K562 (cell line): ENCODE results near the gene KCNH8. TPM values are rescaled to one million over a fixed set of nuclear protein-coding genes. Genes with fewer than 3 reads are reported as not detected.

ENCODE experiments used
- ATAC-seq: fragments of 200-7000 bp; cut with Tn5 transposase; 3 replicates; pipeline ENCODE4 v1.9.1; 2020; ENCODE audit warnings: moderate library complexity
- BruUV-seq: library from RNA; stranded (reverse); fragments of 400-500 nt; replicated peaks from 2 replicates; lab custom pipeline; 2021; lab: Mats Ljungman, UMichigan
- CTCF ChIA-PET: fragments of 300-600 bp; formaldehyde crosslinking; extraction: SDS; loops from one replicate; lab custom pipeline; 2021; ENCODE audit warnings: low intra/inter-chr PET ratio; lab: Yijun Ruan, JAX
- POLR2A ChIA-PET: fragments of 300-600, 350-650 bp; sonication (Branson Sonifier 250); formaldehyde crosslinking; extraction: SDS; loops from one replicate; lab custom pipeline; 2021; ENCODE audit warnings: antibody characterized with exemption, inconsistent platforms; lab: Yijun Ruan, JAX
- DNase-seq, 4 experiments: peaks; one replicate each; pipeline versions ENCODE4 v3.0.0 to v3.0.0-alpha.2; 2011 to 2018; ENCODE audit warnings: low spot score in 3 of 4, mixed read lengths in 3 of 4; ENCODE audit errors: extremely low read depth in 1 of 4
- FAIRE-seq: peaks from 2 replicates; lab custom pipeline; 2011; peaks lifted over from hg19 to GRCh38; lab: Jason Lieb, UNC
- H2AFZ ChIP-seq: 2 replicates; pipeline ENCODE4 v1.6.0; 2011; ENCODE audit warnings: low read depth, low read length, control low read depth, inconsistent platforms
- H3K27ac ChIP-seq: fragments of 200-600 bp; 3 replicates; pipeline ENCODE4 v1.8.0; 2011; ENCODE audit warnings: low read depth, mild to moderate bottlenecking, control low read depth, inconsistent platforms, low read length, moderate library complexity, mixed read lengths; ENCODE audit errors: extremely low read depth
- H3K27me3 ChIP-seq, 2 experiments: fragments of 300-600 bp in 1 of 2; 2 replicates in 1 of 2; 3 replicates in 1 of 2; pipeline versions ENCODE4 v1.6.0 to v1.8.0; 2011; ENCODE audit warnings: inconsistent platforms in 2 of 2, low read length in 2 of 2, mild to moderate bottlenecking in 1 of 2, mixed read lengths in 1 of 2, moderate library complexity in 1 of 2; ENCODE audit not compliant: control insufficient read depth in 2 of 2, insufficient read depth in 2 of 2
- H3K36me3 ChIP-seq: fragments of 300-600 bp; 3 replicates; pipeline ENCODE4 v1.8.0; 2011; ENCODE audit warnings: mild to moderate bottlenecking, low read length, inconsistent platforms; ENCODE audit not compliant: control insufficient read depth, insufficient read depth
- H3K4me1 ChIP-seq, 2 experiments: fragments of 200-600 bp in 1 of 2; replicated peaks in 1 of 2; 2 replicates in 1 of 2; 3 replicates in 1 of 2; pipeline versions ENCODE4 v1.5.1 to v1.8.0; 2011; ENCODE audit warnings: inconsistent platforms in 2 of 2, low read length in 2 of 2, mild to moderate bottlenecking in 1 of 2, mixed read lengths in 1 of 2, moderate library complexity in 1 of 2; ENCODE audit not compliant: control insufficient read depth in 2 of 2, insufficient read depth in 2 of 2
- H3K4me2 ChIP-seq: 2 replicates; pipeline ENCODE4 v1.6.1; 2011; ENCODE audit warnings: low read length, control low read depth, inconsistent platforms, mixed read lengths; ENCODE audit not compliant: insufficient read depth
- H3K4me3 ChIP-seq: fragments of 200-600 bp; sonication (generic), shearing (Covaris generic); 2 replicates; pipeline ENCODE4 v1.5.1; 2016; ENCODE audit warnings: control low read depth, inconsistent platforms
- H3K79me2 ChIP-seq: fragments of 200-600 bp; 3 replicates; pipeline ENCODE4 v1.8.0; 2011; ENCODE audit warnings: low read length, inconsistent platforms; ENCODE audit not compliant: control insufficient read depth, insufficient read depth
- H3K9ac ChIP-seq, 2 experiments: 2 replicates each; pipeline versions ENCODE4 v1.6.0 to v1.6.1; 2011; ENCODE audit warnings: low read depth in 2 of 2, low read length in 2 of 2, control low read depth in 1 of 2, inconsistent platforms in 1 of 2, mild to moderate bottlenecking in 1 of 2, mixed read lengths in 1 of 2; ENCODE audit not compliant: insufficient read depth in 1 of 2
- H3K9me1 ChIP-seq: one replicate; pipeline ENCODE4 v1.6.0; 2011; ENCODE audit warnings: inconsistent platforms, mild to moderate bottlenecking, low read length, moderate library complexity; ENCODE audit not compliant: control insufficient read depth, insufficient read depth
- H3K9me3 ChIP-seq: replicated peaks from 2 replicates; pipeline ENCODE4 v1.5.1; 2011; ENCODE audit warnings: low read depth, low read length, inconsistent platforms; ENCODE audit not compliant: control insufficient read depth, insufficient read depth
- H4K20me1 ChIP-seq: replicated peaks from 2 replicates; pipeline ENCODE4 v1.6.1; 2011; ENCODE audit warnings: low read length, inconsistent platforms, mixed read lengths; ENCODE audit not compliant: control insufficient read depth, insufficient read depth
- EHMT2 ChIP-seq: fragments of 450-650 bp; IDR thresholded peaks from 2 replicates; pipeline ENCODE4 v1.6.1; 2018; ENCODE audit warnings: antibody characterized with exemption
- POLR3G ChIP-seq: IDR thresholded peaks from 2 replicates; pipeline ENCODE4 v1.6.1; 2011; ENCODE audit not compliant: insufficient read length, insufficient replicate concordance; ENCODE audit errors: extremely low read depth
- REST ChIP-seq, 2 experiments: fragments of 450-650 bp; formaldehyde crosslinking in 1 of 2; IDR thresholded peaks; 2 replicates each; pipeline versions ENCODE4 v1.4.0 to v1.6.1; 2014 to 2020; ENCODE audit warnings: mild to moderate bottlenecking in 2 of 2, borderline replicate concordance in 1 of 2, low read depth in 1 of 2
- WGBS: fragments of 100-300 bp; shearing (Covaris generic); methylation state at CpG from one replicate; pipeline ENCODE4 v1.1.6; 2016; ENCODE audit warnings: low coverage, mixed read lengths; ENCODE audit not compliant: insufficient coverage; ENCODE audit errors: missing lambda C conversion rate; 5-methylcytosine and 5-hydroxymethylcytosine counted together
- in situ Hi-C: fragments of 300-500 bp; cut with MboI; formaldehyde crosslinking; loops from 4 replicates; pipeline ENCODE4 v1.15.0; 2018; ENCODE audit warnings: inconsistent platforms, mixed read lengths
- intact Hi-C: fragments of 100-400 bp; cut with micrococcal nuclease; formaldehyde crosslinking; loops from 2 replicates; pipeline ENCODE4 v1.14.2; 2022
- polyA plus RNA-seq, 8 experiments: library from polyadenylated mRNA; depleted of rRNA in 4 of 8; stranded (reverse) in 5 of 8; unstranded in 3 of 8; fragments of >200 nt; fragmentation: Nextera tagmentation in 2 of 8; fragmentation: Illumina TruSeq in 1 of 8; extraction: Ambion mirVana in 2 of 8; extraction: Trizol in 1 of 8; gene quantifications; 2 replicates each; pipeline versions ENCODE4 v1.2.1 to v1.2.3, GENCODE V29; 2011 to 2014; ENCODE audit warnings: inconsistent platforms in 1 of 8, missing spikeins in 1 of 8
- total RNA-seq, 7 experiments: library from RNA; depleted of rRNA in 6 of 7; stranded (reverse); fragments of >200 nt in 6 of 7; fragmentation: Illumina TruSeq in 2 of 7; extraction: Trizol in 2 of 7; gene quantifications; 2 replicates each; pipeline versions ENCODE4 v1.2.1 to v1.2.3, GENCODE V29; 2011 to 2021; ENCODE audit warnings: low replicate concordance in 1 of 7

KCNH8 gene
- total and polyA plus RNA-seq, 9 of the 15 experiments (the other 6 are each of a cell fraction or from before 2014, with no cell fraction given): 0.02 to 0.08 (median 0.04) TPM; not detected in 6

- Histone ChIP-seq H3K4me1 (peaks cover 0 to 16% of the 10 kb centered on the region in 2 experiments; a peak in 2 of 5 replicates), H3K9me3 (no peaks in the 10 kb centered on the region), H3K4me3 (no peak overlapping the region), H2AFZ (no peak overlapping the region), H3K9ac (no peak overlapping the region), H3K27ac (no peak overlapping the region), H4K20me1 (no peaks in the 10 kb centered on the region), H3K9me1 (no peaks in the 10 kb centered on the region), H3K79me2 (no peaks in the 10 kb centered on the region), H3K27me3 (no peaks in the 10 kb centered on the region), H3K4me2 (no peak overlapping the region), H3K36me3 (no peaks in the 10 kb centered on the region)
- no peak for ATAC-seq
- peak in 1 of 4 experiments; percentile 19 for DNase-seq
- ChIA-PET CTCF (no interaction called here), POLR2A (no interaction called here)
- intact Hi-C loops (loop anchor here (5.0 kb wide), 2 partner anchors 718 to 1038 kb away; partner anchors contain the start of gene SGO1), in situ Hi-C loops (no loop called here)
- TF ChIP-seq REST (IDR thresholded peaks at IDR 0.05; ENCODE audit: borderline replicate concordance): peak; percentile 90
- TF ChIP-seq REST (CRISPR knock-in tag; IDR thresholded peaks at IDR 0.05; ENCODE audit: low read depth): peak; percentile 77; the same call in 1 of the 2 replicates
- no peak for TF ChIP-seq POLR3G
- peak; percentile 86 for TF ChIP-seq EHMT2
- BruUV-seq: no TSS peak
- no peak for FAIRE-seq
- 0% methylated on average over 6 of the region's 6 CpGs for WGBS
These were observed 1.1 kb downstream of the KCNH8 start for GRCh38 chr3:19149368-19149767.
